OCI-LY1 (cell line): ENCODE data around the gene EXO1.

Experiments used
- EZH2 ChIP-seq: fragments of 200-600 bp; sonication (generic), shearing (Covaris generic); IDR thresholded peaks from 2 replicates; pipeline ENCODE4 v1.8.0; 2017; ENCODE audit warnings: borderline replicate concordance, mixed run types, mild to moderate bottlenecking, antibody characterized with exemption, low read length, moderate library complexity, mixed read lengths
- TF ChIP-seq, protein P1 (sequence below): fragments of 200-600 bp; sonication (generic), shearing (Covaris generic); IDR thresholded peaks from 2 replicates; pipeline ENCODE4 v1.5.1; 2017; ENCODE audit warnings: mild to moderate bottlenecking, antibody characterized with exemption, low read length, moderate library complexity, mixed read lengths

DNA sequence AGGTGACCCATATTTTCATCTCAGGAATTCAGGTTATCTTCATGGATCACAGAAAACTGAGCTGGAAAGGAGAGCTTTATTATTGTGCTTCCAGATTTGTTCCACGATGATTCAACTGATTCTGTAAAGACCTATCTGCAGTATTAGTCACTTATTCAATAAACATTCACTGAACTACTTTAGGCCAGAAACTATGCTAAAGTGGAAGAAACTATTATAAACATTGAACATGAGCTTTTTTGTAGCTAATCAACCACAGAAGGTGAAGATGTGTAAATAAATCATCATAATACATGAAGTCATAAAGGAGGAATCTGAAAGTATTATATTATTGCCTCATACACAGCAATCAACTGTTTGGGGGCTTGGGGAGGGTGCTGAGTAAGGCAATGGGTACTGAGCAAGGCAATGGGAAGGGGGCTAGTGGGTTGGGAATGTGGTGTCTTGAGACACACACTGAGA is 30.6 kb upstream of the EXO1 start:
- TF ChIP-seq, protein P1, sequence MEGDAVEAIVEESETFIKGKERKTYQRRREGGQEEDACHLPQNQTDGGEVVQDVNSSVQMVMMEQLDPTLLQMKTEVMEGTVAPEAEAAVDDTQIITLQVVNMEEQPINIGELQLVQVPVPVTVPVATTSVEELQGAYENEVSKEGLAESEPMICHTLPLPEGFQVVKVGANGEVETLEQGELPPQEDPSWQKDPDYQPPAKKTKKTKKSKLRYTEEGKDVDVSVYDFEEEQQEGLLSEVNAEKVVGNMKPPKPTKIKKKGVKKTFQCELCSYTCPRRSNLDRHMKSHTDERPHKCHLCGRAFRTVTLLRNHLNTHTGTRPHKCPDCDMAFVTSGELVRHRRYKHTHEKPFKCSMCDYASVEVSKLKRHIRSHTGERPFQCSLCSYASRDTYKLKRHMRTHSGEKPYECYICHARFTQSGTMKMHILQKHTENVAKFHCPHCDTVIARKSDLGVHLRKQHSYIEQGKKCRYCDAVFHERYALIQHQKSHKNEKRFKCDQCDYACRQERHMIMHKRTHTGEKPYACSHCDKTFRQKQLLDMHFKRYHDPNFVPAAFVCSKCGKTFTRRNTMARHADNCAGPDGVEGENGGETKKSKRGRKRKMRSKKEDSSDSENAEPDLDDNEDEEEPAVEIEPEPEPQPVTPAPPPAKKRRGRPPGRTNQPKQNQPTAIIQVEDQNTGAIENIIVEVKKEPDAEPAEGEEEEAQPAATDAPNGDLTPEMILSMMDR: no peak
- TF ChIP-seq EZH2: no peak
